ENCODE measurements around the gene FCHSD2.
"Not testable (repeated sequence)": the region's sequence is repeated elsewhere in the genome, so short reads cannot be mapped to it uniquely, and the experiment has no call there.

FCHSD2 gene

DNA sequence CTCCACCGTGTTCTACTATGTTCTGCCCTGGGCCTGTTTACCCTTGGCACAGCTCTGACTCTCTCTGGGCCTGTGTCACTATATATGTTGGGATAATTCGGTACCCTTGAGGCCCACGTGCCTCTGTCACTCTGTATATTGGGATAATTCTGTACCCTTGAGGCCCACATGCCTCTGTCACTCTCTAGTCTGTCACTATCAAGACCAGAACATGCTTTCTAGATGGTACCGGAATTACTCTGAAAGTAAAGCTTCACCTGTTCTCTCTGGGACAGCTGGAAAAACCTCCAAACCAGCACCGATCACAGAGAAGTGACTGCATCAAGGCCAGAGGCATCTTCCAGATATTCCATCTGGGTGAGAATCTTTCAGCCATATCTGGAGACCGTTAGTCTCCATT lies 9.3 kb upstream of the FCHSD2 start:
- no peak for DNase-seq (ENCODE audit: low read depth)

DNA sequence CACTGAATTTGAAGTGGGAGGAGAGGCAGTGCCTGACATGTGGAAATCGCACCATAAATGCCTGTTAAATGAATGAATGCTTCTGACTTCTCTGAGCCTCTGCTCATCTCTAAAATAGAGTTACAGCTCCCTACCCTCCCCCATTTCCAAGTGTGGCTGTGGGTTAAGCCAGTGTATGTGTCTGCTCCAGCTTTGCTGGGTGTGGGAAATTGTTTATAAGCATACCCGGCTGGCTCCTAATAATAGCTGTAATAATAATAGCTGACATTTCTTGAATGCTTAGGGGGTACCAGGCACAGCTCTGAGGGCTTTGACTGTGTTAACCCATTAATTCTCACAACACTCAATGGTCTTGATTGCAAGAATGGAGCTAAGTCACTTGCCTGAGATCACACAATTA lies 7.0 kb upstream of the FCHSD2 start:
- no peak for DNase-seq (ENCODE audit: low read depth)

DNA sequence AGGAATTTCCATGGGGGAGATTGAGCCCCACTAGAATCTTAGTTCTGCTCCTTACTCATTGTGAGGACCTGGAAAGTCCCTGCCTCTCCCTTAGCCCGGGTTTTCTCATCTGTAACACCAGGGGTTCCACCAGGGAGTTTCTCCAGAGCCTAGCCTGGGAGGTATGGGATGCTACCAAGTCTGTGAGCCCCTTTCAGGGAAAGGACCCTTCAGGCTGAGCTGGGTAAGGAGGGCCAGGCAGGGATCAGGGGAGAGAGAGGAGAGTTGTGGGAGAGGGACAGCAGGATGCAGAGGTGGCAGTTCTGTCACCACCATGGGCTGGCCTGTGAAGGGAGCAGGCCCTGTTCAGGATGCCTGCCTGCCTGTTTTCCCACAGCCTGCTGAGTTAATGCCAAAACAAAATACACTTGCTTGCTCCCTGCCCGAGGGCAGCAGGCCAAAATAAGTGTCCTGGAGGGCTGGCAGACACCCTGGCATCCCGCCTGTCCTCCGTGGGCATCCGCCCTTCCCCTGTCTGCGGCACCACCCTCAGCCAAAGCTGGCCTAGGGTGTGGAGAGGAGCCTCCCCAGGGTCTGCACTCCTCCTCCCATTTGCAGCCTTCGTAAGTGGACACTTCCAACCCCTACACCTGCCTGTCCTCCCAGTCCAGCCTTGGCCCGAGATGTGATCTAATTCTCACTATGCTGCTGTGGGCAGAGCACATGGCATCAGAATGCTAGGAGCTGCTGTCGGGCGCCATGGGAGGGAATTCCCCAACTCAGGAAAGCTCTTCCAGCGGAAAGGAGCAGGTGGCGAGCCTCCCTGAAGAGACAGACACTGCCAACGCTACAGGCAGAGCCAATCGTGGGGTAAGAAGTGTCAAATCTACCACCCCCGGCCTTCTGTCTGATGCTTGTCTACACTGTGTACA lies 5.9 kb upstream of the FCHSD2 start:
- no peak for DNase-seq (ENCODE audit: low read depth)

DNA sequence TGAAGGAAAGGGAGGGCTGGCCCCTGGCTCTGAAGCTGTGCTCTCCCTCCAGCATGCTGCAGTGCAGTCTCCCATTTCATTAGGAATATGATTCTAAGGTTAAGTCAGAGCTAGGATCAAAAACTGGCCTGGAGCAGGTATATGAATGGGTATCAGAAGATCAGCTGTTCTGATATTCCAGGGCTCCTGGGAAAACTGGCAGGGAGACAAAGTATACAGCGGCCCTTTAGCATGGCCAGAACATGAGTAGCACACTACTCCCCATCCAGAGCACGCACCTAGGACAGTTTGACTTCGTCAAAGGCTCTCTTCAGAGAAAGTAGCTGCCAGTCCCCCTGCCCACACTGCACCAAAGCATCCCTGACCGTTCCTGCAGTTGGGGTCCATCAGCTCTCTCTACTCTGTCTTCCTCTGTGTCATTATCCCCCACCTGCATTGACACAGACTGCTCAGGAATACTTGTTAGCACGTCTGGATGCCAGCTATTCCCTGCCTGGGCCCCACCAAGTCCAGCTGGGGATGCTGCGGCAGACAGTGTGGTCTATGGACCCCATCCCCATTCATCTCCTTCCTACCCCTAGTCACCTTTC lies 4.0 kb upstream of the FCHSD2 start:
- no peak for DNase-seq (ENCODE audit: low read depth)

DNA sequence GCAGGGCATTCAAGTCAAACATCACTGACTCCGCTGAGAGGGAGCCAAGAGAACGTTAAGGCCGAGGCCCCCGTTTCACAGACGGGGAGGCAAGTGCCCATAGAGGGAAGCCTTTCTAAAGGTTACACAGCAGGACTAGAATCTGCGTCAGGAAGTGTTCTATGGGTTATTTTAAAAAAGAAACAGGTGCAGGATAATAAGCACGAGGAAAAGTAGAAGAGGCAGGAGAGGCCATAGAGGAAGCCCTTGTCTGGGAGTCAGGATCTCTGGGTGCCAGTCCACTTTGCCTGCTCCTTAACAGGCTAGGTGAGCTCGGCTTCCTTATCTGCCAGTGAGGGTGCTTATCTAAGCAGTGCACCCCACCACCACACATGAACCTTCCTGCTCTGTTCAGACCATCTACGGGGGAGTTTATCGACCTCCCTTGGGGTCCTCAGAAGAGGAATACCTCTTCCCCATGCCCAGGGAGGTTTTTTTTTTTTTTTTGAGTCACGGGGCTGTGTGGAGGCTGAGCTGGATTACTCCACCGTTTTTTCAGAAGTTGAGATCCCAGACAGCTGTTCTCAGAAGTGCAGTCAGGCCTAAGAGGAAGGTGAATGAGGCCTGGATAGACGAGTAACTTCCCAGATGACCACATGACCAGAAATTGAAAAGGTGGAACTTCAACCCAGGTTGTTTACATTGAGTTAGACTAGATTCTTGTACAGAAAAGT lies 1.2 kb upstream of the FCHSD2 start:
- DNase-seq (ENCODE audit: low read depth): no peak

DNA sequence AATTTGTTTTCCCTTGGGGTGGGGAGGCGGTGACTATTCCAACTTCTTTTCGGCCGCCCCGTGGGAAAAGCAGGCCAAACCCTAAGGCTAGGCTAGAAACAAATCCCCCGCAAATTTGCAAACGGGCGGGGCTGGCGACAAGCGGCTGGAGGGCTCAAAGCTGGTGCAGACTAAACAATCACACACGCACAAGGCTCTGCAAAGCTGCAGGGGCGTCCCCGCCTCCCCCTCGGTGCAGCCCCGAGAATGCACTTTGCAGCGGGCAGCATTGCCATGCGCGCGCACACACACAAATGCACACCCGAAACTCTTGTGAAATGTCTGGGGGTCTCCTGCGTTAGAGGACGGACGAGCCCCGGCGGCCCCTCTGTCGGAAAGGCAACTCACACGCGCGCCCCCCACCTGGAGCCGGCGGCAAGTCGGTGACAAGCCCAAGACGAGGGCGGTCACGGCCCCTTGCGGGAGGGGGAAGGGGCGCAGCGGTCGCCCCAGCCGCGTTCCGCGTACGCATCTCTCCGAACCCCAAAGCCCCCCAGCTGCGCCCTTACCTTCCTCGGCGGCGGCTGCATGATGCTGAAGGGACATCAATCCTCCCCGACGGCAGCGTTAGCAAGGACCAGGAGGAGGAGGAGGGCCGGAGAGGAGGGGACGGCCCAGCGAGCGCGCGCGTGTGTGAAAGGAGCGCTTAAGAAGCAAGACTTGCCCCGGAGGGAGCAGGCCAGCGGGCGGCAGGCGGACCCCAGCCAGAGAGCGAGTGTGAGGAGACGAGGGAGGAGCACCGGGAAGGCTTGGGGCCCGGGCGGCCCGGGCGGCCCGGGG lies 600 bp downstream of the FCHSD2 start:
- DNase-seq (ENCODE audit: low read depth): peak; percentile 28

DNA sequence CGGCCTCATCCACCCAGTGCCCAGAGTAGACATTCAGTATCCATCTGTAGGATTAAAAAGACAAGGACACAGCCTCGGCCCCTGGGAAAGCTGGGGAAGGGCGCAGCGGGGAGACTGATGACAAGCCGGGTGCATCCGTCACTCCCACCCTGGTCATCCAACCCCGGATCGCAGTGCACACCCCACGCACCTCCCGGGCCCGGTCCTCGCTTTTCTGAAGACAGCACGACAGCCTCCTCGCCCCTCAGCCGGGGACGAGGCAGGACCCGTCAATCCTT lies 1.1 kb downstream of the FCHSD2 start:
- no peak for DNase-seq (ENCODE audit: low read depth)

DNA sequence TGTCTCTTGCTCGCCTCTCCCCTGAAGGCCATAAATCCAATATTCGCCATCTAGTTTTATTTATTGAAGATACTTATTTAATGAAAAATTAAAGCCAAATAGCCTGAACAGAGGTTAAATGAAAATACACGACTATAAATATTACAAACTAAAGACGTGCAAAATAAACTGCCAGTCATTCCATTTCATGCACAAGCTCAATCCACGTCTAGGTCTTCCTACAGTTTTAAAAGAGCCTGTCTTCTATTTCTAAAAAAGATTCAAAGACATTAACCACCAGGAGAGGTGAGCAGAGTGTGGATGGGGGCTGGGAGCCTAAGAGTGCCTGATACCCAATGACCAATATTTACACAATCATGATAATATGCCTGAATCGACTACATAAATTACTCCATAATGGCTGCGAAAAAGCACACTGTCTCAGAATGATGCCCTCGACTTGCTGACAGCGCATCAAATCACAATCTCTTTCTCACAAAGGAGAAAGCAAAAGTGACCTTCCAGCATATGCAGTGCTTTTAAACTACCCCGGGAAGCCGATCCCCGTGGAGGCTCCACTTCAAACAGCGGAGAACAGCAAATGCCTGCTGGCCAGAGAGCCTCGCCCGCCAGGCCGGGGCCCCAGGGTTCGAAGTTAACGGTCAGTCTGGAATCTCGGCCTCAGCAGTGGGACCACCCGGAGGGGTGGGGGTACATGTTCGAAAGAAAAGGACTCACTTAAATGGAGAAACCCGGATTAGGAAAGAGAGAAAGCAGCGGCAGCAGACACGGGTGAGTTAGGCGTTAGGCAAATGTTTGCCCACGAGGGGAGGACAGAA lies 1.7 kb downstream of the FCHSD2 start:
- no peak for DNase-seq (ENCODE audit: low read depth)

DNA sequence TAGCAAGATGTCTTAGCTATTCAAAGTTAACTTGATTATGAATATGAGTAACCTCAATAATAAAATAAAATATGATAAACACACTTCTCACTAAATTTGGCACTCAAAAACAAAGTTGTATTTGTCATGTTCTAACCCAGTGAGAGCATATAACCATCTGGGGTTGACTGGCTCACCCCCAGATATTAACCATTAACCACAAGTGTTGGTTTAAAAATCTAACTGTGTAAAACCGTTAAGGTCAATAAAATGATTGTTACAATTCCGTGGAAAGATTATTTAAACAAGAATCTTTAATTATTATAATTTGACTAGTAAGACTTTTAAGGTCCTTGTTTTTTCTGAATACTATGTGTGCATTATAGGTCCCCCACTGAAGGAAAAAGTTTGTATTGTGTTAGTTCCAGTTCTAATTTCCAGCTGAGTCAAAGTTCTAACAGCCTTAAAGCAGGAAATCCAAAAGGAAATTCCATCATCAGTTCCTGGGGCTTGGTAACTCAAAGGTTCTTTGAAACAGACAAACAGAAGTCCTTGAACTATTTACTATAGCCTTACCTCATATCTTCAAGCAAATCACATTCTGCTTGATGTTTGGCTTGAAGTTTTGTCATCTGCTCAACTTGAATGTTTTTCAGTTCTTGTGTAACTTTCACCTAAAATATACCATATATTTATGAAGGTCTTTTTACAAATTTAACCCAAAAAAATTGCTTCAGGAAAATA lies 2.5 kb downstream of the FCHSD2 start:
- no peak for DNase-seq (ENCODE audit: low read depth)

DNA sequence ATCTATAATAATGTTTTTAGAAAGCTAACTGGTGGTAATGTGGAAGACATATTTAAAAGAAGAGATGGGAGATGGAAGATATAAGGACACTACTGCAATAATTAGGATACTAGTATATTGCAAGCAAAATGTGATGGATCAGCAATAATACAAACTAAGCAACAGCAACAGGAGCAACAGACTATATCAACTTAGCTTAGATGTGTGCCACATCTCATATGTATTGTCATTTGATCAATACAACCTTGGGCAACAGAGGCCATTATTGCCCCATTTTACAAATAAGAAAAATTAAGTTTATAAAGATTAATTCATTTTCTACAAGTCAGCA lies 4.2 kb downstream of the FCHSD2 start:
- DNase-seq (ENCODE audit: low read depth): no peak

DNA sequence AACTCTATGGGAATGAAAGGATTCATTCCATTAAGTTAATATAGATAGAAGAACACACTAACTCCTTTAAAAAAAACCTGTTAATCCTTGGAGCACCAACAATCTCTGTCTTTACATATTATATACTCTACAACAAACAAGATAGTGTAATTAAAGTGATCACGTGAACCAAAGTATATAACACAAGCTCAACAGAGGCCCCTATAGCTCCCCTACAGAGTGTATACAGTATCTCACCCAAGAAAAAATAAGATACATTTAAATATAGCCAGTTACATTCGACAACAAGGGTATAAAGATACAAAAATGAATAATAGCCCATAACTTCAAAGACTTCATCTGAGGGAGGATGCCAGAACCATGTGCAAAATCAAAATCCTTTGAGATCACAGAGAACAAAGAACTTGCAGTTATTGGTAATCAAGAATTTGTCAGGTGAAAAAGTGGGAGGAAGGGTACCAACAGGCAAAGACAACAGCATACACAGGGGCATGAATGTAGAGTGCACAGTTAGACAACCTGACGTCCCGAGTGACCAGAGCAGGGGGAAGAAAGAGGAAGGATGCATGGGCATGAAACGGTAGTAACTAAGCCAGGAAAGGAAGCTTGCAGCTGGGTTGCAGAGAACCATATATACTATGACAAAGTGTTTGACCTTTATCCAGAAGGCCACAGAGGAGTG lies 4.7 kb downstream of the FCHSD2 start:
- no peak for DNase-seq (ENCODE audit: low read depth)

DNA sequence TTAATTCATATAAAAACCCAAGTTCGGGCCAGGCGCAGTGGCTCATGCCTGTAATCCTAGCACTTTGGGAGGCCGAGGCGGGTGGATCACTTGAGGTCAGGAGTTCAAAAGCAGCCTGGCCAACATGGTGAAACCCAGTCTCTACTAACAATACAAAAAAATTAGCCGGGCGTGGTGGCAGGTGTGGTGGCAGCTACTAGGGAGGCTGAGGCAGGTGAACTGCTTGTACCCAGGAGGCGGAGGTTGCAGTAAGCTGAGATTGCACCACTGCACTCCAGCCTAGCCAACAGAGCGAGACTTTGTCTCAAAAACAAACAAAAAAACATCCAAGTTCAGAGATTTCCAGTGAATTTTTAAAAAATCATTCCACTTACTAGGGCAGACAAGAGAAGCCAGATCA lies 5.4 kb downstream of the FCHSD2 start:
- DNase-seq (ENCODE audit: low read depth): not testable (repeated sequence)

DNA sequence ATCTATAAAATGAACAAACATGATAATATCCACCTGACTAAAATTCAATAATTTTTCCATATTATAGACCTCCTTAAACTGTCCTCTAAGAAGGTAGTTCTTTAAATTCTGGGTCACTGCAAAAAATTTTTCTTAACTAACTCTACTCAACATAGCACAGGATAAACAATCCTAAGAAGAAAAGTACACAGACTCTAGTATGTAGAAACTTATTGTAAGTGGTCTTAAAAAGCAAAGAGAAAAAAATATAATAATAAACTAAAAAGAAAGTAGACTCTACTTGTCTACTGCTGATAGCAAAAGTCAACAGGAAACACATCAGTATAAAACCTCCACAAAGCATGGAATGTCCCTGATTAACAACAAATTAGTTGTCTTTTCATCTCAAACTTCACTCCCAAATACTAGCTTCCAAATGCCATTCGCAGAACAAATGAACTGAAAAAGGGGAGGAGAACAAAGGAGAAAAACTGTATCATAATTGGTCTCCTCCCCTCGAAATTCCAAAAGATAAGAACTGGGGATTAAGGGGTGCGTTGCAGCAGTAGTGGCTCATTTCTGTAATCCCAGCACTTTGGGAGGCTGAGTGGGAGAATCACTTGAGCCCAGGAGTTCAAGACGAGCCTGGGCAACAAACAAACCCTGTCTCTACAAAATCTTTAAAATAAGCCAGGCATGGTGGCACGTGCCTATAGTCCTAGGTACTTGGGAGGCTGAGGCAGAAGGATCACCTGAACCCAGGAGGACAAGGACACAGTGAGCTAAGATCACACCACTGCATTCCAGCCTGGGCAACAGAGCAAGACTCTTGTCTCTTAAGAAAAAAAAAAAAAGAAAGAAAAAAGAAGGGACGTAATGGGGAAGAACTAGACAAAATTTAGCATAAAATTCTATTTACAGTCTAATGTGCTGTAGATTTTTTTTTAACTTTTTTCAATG lies 6.5 kb downstream of the FCHSD2 start:
- DNase-seq (ENCODE audit: low read depth): no peak

DNA sequence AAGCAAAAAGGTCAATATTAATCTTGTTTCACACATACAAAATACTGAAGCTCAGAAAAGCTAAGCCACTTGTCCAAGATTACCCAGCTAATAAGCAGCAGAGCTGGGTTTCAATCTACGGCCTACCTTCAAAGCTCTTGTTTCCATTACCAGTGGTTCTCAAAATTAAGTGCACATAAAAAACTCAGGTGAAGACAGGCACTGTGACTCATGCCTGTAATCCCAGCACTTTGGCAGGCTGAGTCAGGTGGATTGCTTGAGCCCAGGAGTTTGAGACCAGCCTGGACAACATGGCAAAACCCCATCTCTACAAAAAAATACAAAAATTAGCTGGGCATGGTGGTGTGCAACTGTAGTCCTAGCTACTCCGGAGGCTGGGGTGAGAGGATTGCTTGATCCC lies 9.8 kb downstream of the FCHSD2 start:
- DNase-seq (ENCODE audit: low read depth): not testable (repeated sequence)

DNA sequence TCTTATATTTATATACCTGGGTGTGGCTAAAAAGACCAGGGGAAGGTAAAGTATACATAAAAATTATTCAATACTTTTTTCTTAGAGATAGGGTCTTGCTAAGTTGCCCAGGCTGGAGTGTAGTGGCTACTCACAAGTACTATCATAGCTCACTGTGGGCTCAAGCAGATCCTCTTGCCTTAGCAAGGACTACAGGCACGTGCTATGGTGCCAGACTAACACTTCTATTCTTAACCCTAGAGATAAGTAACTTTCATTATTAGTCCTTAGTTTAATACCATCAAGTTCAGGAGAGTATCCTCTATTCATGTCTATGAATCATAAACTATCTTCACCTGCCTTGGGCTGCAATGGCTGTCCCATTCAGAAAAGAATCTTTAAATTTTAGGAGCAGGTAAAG lies 11.9 kb downstream of the FCHSD2 start:
- DNase-seq (ENCODE audit: low read depth): no peak

DNA sequence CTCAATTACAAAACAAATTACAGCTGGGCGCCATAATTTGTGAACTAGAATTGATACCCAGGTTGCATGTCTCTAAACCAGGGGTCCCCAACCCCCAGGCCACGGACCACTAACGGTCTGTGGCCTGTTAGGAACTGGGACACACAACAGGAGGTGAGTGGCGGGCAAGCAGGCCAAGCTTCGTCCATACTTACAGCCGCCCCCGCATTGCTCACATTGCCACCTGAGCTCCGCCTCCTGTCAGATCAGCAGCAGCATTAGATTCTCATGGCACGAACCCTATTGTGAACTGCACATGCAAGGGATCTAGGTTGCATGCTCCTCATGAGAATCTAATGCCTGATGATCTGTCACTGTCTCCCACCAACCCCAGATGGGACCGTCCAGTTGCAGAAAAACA lies 12.9 kb downstream of the FCHSD2 start:
- no peak for DNase-seq (ENCODE audit: low read depth)

DNA sequence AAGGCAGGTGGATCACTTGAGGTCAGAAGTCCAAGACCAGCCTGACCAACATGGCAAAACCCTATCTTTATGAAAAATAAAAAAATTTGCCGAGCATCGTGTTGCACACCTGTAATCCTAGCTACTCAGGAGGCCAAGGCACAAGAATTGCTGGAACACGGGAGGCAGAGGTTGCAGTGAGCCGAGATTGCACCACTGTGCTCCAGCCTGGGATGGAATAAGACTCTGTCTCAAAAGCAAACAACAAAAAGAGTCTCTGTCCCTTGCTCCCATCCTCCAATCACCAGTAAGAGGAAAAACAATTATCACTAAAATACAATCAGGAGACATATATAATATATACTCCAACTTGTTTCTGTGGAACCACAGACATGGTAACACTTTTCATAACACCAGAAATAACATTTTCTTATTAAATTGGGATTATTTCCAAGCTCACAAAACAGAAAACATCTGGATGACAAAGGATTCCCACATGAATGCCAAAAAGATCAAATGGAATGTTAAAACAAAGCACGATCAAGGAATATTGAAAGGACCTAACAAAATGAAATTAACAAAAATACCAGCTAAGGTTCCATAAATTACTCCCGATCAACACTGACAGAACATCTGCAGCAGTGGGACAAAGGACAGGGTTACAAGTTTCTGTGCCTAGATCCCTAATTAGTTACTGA lies 15.2 kb downstream of the FCHSD2 start:
- DNase-seq (ENCODE audit: low read depth): no peak

DNA sequence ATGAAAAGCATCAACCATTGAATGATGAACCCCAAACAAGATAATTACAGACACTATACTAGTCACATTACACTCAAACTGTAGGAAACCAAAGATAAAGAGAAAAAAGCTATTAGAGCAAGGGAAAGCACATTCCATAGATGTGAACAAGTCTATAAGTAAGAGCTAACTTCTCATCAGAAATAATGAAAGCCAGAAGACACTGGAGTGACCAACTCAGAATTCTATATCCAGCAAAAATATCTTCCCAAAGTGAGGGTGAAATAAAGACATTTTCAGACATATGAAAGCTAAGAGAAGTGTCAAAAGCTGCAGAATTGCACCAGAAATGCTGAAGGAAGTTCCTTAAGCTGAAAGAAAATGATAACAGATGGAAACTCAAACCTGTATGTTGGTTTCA lies 17.3 kb downstream of the FCHSD2 start:
- DNase-seq (ENCODE audit: low read depth): no peak

DNA sequence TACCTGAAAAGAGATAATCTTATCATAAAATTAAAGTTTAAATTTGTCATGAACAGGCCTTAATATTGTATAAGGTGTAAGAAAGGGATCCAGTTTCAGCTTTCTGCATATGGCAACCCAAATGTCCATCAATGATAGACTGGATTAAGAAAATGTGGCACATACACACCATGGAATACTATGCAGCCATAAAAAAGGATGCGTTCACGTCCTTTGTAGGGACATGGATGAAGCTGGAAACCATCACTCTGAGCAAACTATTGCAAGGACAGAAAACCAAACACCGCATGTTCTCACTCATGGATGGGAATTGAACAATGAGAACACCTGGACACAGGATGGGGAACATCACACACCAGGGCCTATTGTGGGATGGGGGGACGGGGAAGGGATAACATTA lies 18.2 kb downstream of the FCHSD2 start:
- DNase-seq (ENCODE audit: low read depth): not testable (repeated sequence)
